D341Med (cell line): Measurements from ENCODE around the gene PER1.
"Not testable (repeated sequence)": the region's sequence is repeated elsewhere in the genome, so short reads cannot be mapped to it uniquely, and the experiment has no call there.

Experiments used
- DNase-seq: peaks from one replicate; pipeline ENCODE4 v3.0.0; 2012; ENCODE audit warnings: low spot score

PER1 gene

GRCh38 chr17:8173056-8173870 is 21.1 kb upstream of the PER1 start:
- DNase-seq = peak; percentile 55

GRCh38 chr17:8170186-8170585 is 18.0 kb upstream of the PER1 start:
- not testable (repeated sequence) for DNase-seq

- DNase-seq = no peak
These were observed 15.3 kb upstream of the PER1 start for GRCh38 chr17:8167526-8167925.

GRCh38 chr17:8166731-8167130 is 14.5 kb upstream of the PER1 start:
- DNase-seq = no peak

GRCh38 chr17:8164815-8165131 is 12.6 kb upstream of the PER1 start:
- no peak for DNase-seq

GRCh38 chr17:8163978-8164814 is 12.0 kb upstream of the PER1 start:
- DNase-seq = no peak

- peak; percentile 80 for DNase-seq
These were observed 11.1 kb upstream of the PER1 start for GRCh38 chr17:8162997-8163977.

- peak; percentile 55 for DNase-seq
These were observed 10.2 kb upstream of the PER1 start, which contains the start of gene VAMP2 for GRCh38 chr17:8162233-8162996. VAMP2 (minus strand) TSS chr17:8162948; CDS start chr17:8162879, 69 bp downstream.

- no peak for DNase-seq
These were observed 9.4 kb upstream of the PER1 start for GRCh38 chr17:8161289-8162232.

GRCh38 chr17:8160741-8161221 is 8.6 kb upstream of the PER1 start:
- no peak for DNase-seq

- DNase-seq = no peak
These were observed 8.0 kb upstream of the PER1 start for GRCh38 chr17:8160224-8160577.

- DNase-seq = no peak
These were observed 7.4 kb upstream of the PER1 start for GRCh38 chr17:8159459-8160223.

GRCh38 chr17:8159032-8159400 is 6.8 kb upstream of the PER1 start:
- DNase-seq = no peak

- peak; percentile 61 for DNase-seq
These were observed 6.2 kb upstream of the PER1 start for GRCh38 chr17:8158267-8159031.

- DNase-seq = peak; percentile 83
These were observed 4.2 kb upstream of the PER1 start for GRCh38 chr17:8156246-8156992.

- no peak for DNase-seq
These were observed 3.7 kb upstream of the PER1 start for GRCh38 chr17:8155996-8156245.

GRCh38 chr17:8155231-8155995 is 3.2 kb upstream of the PER1 start:
- no peak for DNase-seq
